ENCODE results near the gene STAM. TPM values are rescaled to one million over a fixed set of nuclear protein-coding genes. Genes with fewer than 3 reads are reported as not detected.
A peak's percentile ranks its signal among the peaks of the same experiment; 100 is the strongest.

STAM gene
- total and polyA plus RNA-seq, 10 of the 15 experiments (the other 5 are each of a cell fraction or from before 2014, with no cell fraction given) = 8.8 to 15.9 (median 14.4) TPM

DNA sequence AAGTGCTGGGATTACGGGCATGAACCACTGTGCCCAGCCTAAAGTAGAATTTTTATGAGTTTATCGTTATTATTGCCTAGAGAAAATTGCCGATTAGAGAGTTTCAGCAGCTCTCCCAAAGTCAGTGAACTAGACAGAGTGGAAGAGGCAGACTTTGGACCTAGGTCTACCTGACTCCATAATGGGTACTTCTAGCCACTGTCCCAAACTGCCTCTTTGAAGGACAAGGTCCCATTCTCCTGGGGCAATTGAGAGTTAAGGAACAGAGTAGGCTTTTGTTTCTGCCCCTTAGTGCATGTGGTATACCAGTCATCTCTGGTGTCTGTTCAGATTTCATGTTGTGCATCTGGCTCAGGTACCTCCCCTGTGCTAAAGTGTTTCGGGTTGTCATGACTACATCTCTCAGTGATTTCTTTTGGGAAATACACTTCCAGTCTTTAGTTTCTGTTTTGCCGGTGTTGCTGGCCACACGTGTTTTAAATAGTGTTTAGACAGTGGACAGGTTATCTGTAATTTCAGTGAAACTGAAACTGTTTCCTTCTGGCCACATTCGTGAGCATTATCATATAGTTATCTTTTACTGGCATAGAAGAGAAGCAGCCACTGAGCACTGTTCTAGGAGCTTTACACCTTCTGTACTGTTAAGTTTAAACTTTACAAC is 112.7 kb downstream of the STAM start (continued):
- TF ChIP-seq ZBTB11 (CRISPR knock-in tag; IDR thresholded peaks at IDR 0.05) (no peak), ESRRA (IDR thresholded peaks at IDR 0.05; ENCODE audit: low read length) (no peak), RELA (IDR thresholded peaks at IDR 0.05; ENCODE audit: borderline replicate concordance, partially characterized antibody) (no peak), JUNB (IDR thresholded peaks at IDR 0.05) (no peak), CHD1 (IDR thresholded peaks at IDR 0.05; ENCODE audit: low read depth, low read length) (no peak), ZNF207 (IDR thresholded peaks at IDR 0.05; ENCODE audit: borderline replicate concordance) (no peak), NFXL1 (IDR thresholded peaks at IDR 0.05; ENCODE audit: borderline replicate concordance) (no peak), ZNF384 (IDR thresholded peaks at IDR 0.05; ENCODE audit: borderline replicate concordance, low read depth, low read length) (no peak), MEF2B (IDR thresholded peaks at IDR 0.05; ENCODE audit: partially characterized antibody, poor library complexity, severe bottlenecking) (peak; percentile 40), ZSCAN29 (IDR thresholded peaks at IDR 0.05) (no peak), MLLT1 (IDR thresholded peaks at IDR 0.05) (0 out of 2 replicates have a peak, but pooled peaks have one; percentile 16), ZNF687 (IDR thresholded peaks at IDR 0.05) (no peak)
- TF ChIP-seq, protein P1, sequence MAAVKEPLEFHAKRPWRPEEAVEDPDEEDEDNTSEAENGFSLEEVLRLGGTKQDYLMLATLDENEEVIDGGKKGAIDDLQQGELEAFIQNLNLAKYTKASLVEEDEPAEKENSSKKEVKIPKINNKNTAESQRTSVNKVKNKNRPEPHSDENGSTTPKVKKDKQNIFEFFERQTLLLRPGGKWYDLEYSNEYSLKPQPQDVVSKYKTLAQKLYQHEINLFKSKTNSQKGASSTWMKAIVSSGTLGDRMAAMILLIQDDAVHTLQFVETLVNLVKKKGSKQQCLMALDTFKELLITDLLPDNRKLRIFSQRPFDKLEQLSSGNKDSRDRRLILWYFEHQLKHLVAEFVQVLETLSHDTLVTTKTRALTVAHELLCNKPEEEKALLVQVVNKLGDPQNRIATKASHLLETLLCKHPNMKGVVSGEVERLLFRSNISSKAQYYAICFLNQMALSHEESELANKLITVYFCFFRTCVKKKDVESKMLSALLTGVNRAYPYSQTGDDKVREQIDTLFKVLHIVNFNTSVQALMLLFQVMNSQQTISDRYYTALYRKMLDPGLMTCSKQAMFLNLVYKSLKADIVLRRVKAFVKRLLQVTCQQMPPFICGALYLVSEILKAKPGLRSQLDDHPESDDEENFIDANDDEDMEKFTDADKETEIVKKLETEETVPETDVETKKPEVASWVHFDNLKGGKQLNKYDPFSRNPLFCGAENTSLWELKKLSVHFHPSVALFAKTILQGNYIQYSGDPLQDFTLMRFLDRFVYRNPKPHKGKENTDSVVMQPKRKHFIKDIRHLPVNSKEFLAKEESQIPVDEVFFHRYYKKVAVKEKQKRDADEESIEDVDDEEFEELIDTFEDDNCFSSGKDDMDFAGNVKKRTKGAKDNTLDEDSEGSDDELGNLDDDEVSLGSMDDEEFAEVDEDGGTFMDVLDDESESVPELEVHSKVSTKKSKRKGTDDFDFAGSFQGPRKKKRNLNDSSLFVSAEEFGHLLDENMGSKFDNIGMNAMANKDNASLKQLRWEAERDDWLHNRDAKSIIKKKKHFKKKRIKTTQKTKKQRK (IDR thresholded peaks at IDR 0.05; ENCODE audit: low read depth, low read length) = no peak
- TF ChIP-seq, protein P2, sequence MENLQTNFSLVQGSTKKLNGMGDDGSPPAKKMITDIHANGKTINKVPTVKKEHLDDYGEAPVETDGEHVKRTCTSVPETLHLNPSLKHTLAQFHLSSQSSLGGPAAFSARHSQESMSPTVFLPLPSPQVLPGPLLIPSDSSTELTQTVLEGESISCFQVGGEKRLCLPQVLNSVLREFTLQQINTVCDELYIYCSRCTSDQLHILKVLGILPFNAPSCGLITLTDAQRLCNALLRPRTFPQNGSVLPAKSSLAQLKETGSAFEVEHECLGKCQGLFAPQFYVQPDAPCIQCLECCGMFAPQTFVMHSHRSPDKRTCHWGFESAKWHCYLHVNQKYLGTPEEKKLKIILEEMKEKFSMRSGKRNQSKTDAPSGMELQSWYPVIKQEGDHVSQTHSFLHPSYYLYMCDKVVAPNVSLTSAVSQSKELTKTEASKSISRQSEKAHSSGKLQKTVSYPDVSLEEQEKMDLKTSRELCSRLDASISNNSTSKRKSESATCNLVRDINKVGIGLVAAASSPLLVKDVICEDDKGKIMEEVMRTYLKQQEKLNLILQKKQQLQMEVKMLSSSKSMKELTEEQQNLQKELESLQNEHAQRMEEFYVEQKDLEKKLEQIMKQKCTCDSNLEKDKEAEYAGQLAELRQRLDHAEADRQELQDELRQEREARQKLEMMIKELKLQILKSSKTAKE (IDR thresholded peaks at IDR 0.05; ENCODE audit: low read depth, poor library complexity, severe bottlenecking) = peak; percentile 54
